BLaER1 (cell line): ENCODE data around the gene LRMDA.
"Not testable (repeated sequence)": the region's sequence is repeated elsewhere in the genome, so short reads cannot be mapped to it uniquely, and the experiment has no call there.

Source experiments
- H3K27ac ChIP-seq: shearing (Covaris generic); formaldehyde crosslinking; 2 replicates; pipeline ENCODE4 v1.8.1; 2022
- H3K27me3 ChIP-seq: shearing (Covaris generic); formaldehyde crosslinking; 2 replicates; pipeline ENCODE4 v1.8.1; 2022
- H3K36me3 ChIP-seq: shearing (Covaris generic); formaldehyde crosslinking; 2 replicates; pipeline ENCODE4 v1.8.1; 2022
- H3K4me1 ChIP-seq: shearing (Covaris generic); formaldehyde crosslinking; 2 replicates; pipeline ENCODE4 v1.8.1; 2022
- H3K4me2 ChIP-seq: shearing (Covaris generic); formaldehyde crosslinking; 2 replicates; pipeline ENCODE4 v1.8.1; 2022
- H3K4me3 ChIP-seq: shearing (Covaris generic); formaldehyde crosslinking; 2 replicates; pipeline ENCODE4 v1.8.1; 2022
- H3K9ac ChIP-seq: shearing (Covaris generic); formaldehyde crosslinking; 2 replicates; pipeline ENCODE4 v1.8.1; 2022
- H3K9me3 ChIP-seq: shearing (Covaris generic); formaldehyde crosslinking; 2 replicates; pipeline ENCODE4 v1.8.1; 2022
- H4K20me1 ChIP-seq: shearing (Covaris generic); formaldehyde crosslinking; 2 replicates; pipeline ENCODE4 v1.8.1; 2022
- Cebpa-rat ChIP-seq: shearing (Covaris generic); IDR thresholded peaks from 2 replicates; pipeline ENCODE4 v1.8.1; 2022

The LRMDA gene

GRCh38 chr10:75738924-75739323, 307.5 kb downstream of the LRMDA start:
- Histone ChIP-seq H3K27ac (no peak overlapping the region), H3K27me3 (no peaks in the 10 kb centered on the region), H3K36me3 (no peaks in the 10 kb centered on the region), H3K9ac (no peak overlapping the region), H3K4me1 (no peaks in the 10 kb centered on the region), H4K20me1 (no peaks in the 10 kb centered on the region), H3K9me3 (no peaks in the 10 kb centered on the region), H3K4me2 (no peak overlapping the region), H3K4me3 (no peak overlapping the region)
- no peak for TF ChIP-seq Cebpa-rat

GRCh38 chr10:75739414-75740143, 308.2 kb downstream of the LRMDA start:
- no peak overlapping the region for H3K4me2 ChIP-seq
- no peak for TF ChIP-seq Cebpa-rat

GRCh38 chr10:75740541-75740940, 309.1 kb downstream of the LRMDA start:
- H3K4me3 ChIP-seq, result no peak overlapping the region
- H3K4me2 ChIP-seq, result no peak overlapping the region
- H3K27me3 ChIP-seq, result no peaks in the 10 kb centered on the region
- no peaks in the 10 kb centered on the region for H3K4me1 ChIP-seq
- no peaks in the 10 kb centered on the region for H3K9me3 ChIP-seq
- H3K27ac ChIP-seq, result no peak overlapping the region
- no peak for TF ChIP-seq Cebpa-rat
- no peaks in the 10 kb centered on the region for H3K36me3 ChIP-seq
- H3K9ac ChIP-seq, result no peak overlapping the region
- no peaks in the 10 kb centered on the region for H4K20me1 ChIP-seq

More at GRCh38 chr10:75739414-75740143, 308.2 kb downstream of the LRMDA start:
- Histone ChIP-seq H3K27ac (no peak overlapping the region), H3K9ac (no peak overlapping the region), H3K4me3 (no peak overlapping the region), H3K27me3 (no peaks in the 10 kb centered on the region), H3K9me3 (no peaks in the 10 kb centered on the region), H4K20me1 (no peaks in the 10 kb centered on the region), H3K4me1 (no peaks in the 10 kb centered on the region), H3K36me3 (no peaks in the 10 kb centered on the region)

GRCh38 chr10:75742355-75742754, 310.9 kb downstream of the LRMDA start:
- no peak overlapping the region for H3K4me3 ChIP-seq
- no peaks in the 10 kb centered on the region for H3K4me1 ChIP-seq
- no peaks in the 10 kb centered on the region for H3K9me3 ChIP-seq
- no peaks in the 10 kb centered on the region for H4K20me1 ChIP-seq
- H3K4me2 ChIP-seq, result no peak overlapping the region
- H3K36me3 ChIP-seq, result no peaks in the 10 kb centered on the region
- no peak overlapping the region for H3K27ac ChIP-seq
- H3K27me3 ChIP-seq, result no peaks in the 10 kb centered on the region
- TF ChIP-seq Cebpa-rat, result no peak
- no peak overlapping the region for H3K9ac ChIP-seq

- Histone ChIP-seq H3K27ac (no peak overlapping the region), H4K20me1 (no peaks in the 10 kb centered on the region), H3K4me1 (no peaks in the 10 kb centered on the region), H3K27me3 (no peaks in the 10 kb centered on the region), H3K4me3 (no peak overlapping the region), H3K9me3 (no peaks in the 10 kb centered on the region), H3K9ac (no peak overlapping the region), H3K36me3 (no peaks in the 10 kb centered on the region), H3K4me2 (no peak overlapping the region)
- no peak for TF ChIP-seq Cebpa-rat
Measured at GRCh38 chr10:75743291-75743778, 311.9 kb downstream of the LRMDA start.

GRCh38 chr10:75744261-75744660, 312.8 kb downstream of the LRMDA start:
- Histone ChIP-seq H3K4me2 (no peak overlapping the region), H3K9ac (no peak overlapping the region), H3K4me3 (no peak overlapping the region), H3K27ac (no peak overlapping the region), H3K4me1 (no peaks in the 10 kb centered on the region), H4K20me1 (no peaks in the 10 kb centered on the region), H3K9me3 (no peaks in the 10 kb centered on the region), H3K36me3 (no peaks in the 10 kb centered on the region), H3K27me3 (no peaks in the 10 kb centered on the region)
- no peak for TF ChIP-seq Cebpa-rat

- Histone ChIP-seq H3K4me2 (no peak overlapping the region), H3K36me3 (no peaks in the 10 kb centered on the region), H3K9me3 (no peaks in the 10 kb centered on the region; the same call in 1 of the 2 replicates), H3K9ac (no peak overlapping the region), H3K4me3 (no peak overlapping the region), H3K27me3 (no peaks in the 10 kb centered on the region), H3K4me1 (no peaks in the 10 kb centered on the region), H3K27ac (no peak overlapping the region), H4K20me1 (no peaks in the 10 kb centered on the region)
- TF ChIP-seq Cebpa-rat, result no peak
Measured at GRCh38 chr10:75746356-75746755, 314.9 kb downstream of the LRMDA start.

GRCh38 chr10:75750093-75750875, 318.9 kb downstream of the LRMDA start:
- not testable (repeated sequence) for H3K27ac ChIP-seq, H3K4me1 ChIP-seq, H3K9ac ChIP-seq, H3K27me3 ChIP-seq, H3K4me3 ChIP-seq, H3K36me3 ChIP-seq, H3K4me2 ChIP-seq, H4K20me1 ChIP-seq, H3K9me3 ChIP-seq

GRCh38 chr10:75751232-75751631, 319.8 kb downstream of the LRMDA start:
- Histone ChIP-seq H3K4me3 (no peak overlapping the region), H3K9me3 (no peaks in the 10 kb centered on the region; the same call in 1 of the 2 replicates), H3K9ac (no peak overlapping the region), H4K20me1 (no peaks in the 10 kb centered on the region), H3K4me1 (no peaks in the 10 kb centered on the region), H3K27ac (no peak overlapping the region), H3K4me2 (no peak overlapping the region), H3K27me3 (no peaks in the 10 kb centered on the region), H3K36me3 (no peaks in the 10 kb centered on the region)
- TF ChIP-seq Cebpa-rat, result no peak

- Histone ChIP-seq H3K9me3 (no peaks in the 10 kb centered on the region; the same call in 1 of the 2 replicates), H3K27ac (no peak overlapping the region), H3K36me3 (no peaks in the 10 kb centered on the region), H3K4me2 (no peak overlapping the region), H3K4me1 (no peaks in the 10 kb centered on the region), H4K20me1 (no peaks in the 10 kb centered on the region), H3K4me3 (no peak overlapping the region), H3K9ac (no peak overlapping the region), H3K27me3 (no peaks in the 10 kb centered on the region)
- TF ChIP-seq Cebpa-rat, result no peak
Measured at GRCh38 chr10:75753621-75754020, 322.2 kb downstream of the LRMDA start.
